ENCODE results near the gene UQCC2. TPM values are rescaled to one million over a fixed set of nuclear protein-coding genes. Genes with fewer than 3 reads are reported as not detected.

The UQCC2 gene
- total RNA-seq, 1 donor from 2014 or later = 98.8 TPM

GRCh38 chr6:33737267-33738026, 25.9 kb upstream of the UQCC2 start:
- TF ChIP-seq CTCF (conservative IDR thresholded peaks at IDR 0.05) = no peak
- Mint-ChIP-seq H3K27me3 (no peaks in the 10 kb centered on the region), H3K27ac (no peak overlapping the region), H3K4me3 (no peak overlapping the region), H3K36me3 (no peaks in the 10 kb centered on the region), H3K4me1 (ENCODE audit: unreplicated experiment) (peaks cover 13% of the 10 kb centered on the region), H3K9me3 (no peaks in the 10 kb centered on the region)
- no peak for DNase-seq (ENCODE audit: extremely low spot score, unreplicated experiment)

GRCh38 chr6:33735216-33735615, 23.7 kb upstream of the UQCC2 start:
- H3K27me3 Mint-ChIP-seq = no peaks in the 10 kb centered on the region
- peaks cover 23% of the 10 kb centered on the region for H3K4me1 Mint-ChIP-seq (ENCODE audit: unreplicated experiment)
- no peak overlapping the region for H3K27ac Mint-ChIP-seq
- H3K9me3 Mint-ChIP-seq = no peaks in the 10 kb centered on the region
- DNase-seq (ENCODE audit: extremely low spot score, unreplicated experiment) = no peak
- no peak for TF ChIP-seq CTCF (conservative IDR thresholded peaks at IDR 0.05)
- no peak overlapping the region for H3K4me3 Mint-ChIP-seq
- no peaks in the 10 kb centered on the region for H3K36me3 Mint-ChIP-seq

GRCh38 chr6:33733709-33734007, 22.2 kb upstream of the UQCC2 start:
- Mint-ChIP-seq H3K27me3 (no peaks in the 10 kb centered on the region), H3K27ac (no peak overlapping the region), H3K9me3 (no peaks in the 10 kb centered on the region), H3K4me3 (no peak overlapping the region), H3K36me3 (no peaks in the 10 kb centered on the region), H3K4me1 (ENCODE audit: unreplicated experiment) (peaks cover 27% of the 10 kb centered on the region)
- no peak for DNase-seq (ENCODE audit: extremely low spot score, unreplicated experiment)
- no peak for TF ChIP-seq CTCF (conservative IDR thresholded peaks at IDR 0.05)

- H3K27ac Mint-ChIP-seq = no peak overlapping the region
- no peak overlapping the region for H3K4me3 Mint-ChIP-seq
- H3K9me3 Mint-ChIP-seq = no peaks in the 10 kb centered on the region
- peaks cover 27% of the 10 kb centered on the region for H3K4me1 Mint-ChIP-seq (ENCODE audit: unreplicated experiment)
- no peaks in the 10 kb centered on the region for H3K36me3 Mint-ChIP-seq
- no peak for DNase-seq (ENCODE audit: extremely low spot score, unreplicated experiment)
- H3K27me3 Mint-ChIP-seq = no peaks in the 10 kb centered on the region
- TF ChIP-seq CTCF (conservative IDR thresholded peaks at IDR 0.05) = no peak
Observed at GRCh38 chr6:33732817-33733708, 21.6 kb upstream of the UQCC2 start.

GRCh38 chr6:33732385-33732784, 20.9 kb upstream of the UQCC2 start:
- no peak for TF ChIP-seq CTCF (conservative IDR thresholded peaks at IDR 0.05)
- no peaks in the 10 kb centered on the region for H3K27me3 Mint-ChIP-seq

More at GRCh38 chr6:33732385-33732784, 20.9 kb upstream of the UQCC2 start:
- no peaks in the 10 kb centered on the region for H3K9me3 Mint-ChIP-seq
- no peaks in the 10 kb centered on the region for H3K36me3 Mint-ChIP-seq
- H3K4me3 Mint-ChIP-seq = no peak overlapping the region
- DNase-seq (ENCODE audit: extremely low spot score, unreplicated experiment) = no peak
- no peak overlapping the region for H3K27ac Mint-ChIP-seq
- H3K4me1 Mint-ChIP-seq (ENCODE audit: unreplicated experiment) = peaks cover 26% of the 10 kb centered on the region
